ENCODE measurements around the gene KLK10. TPM values are rescaled to one million over a fixed set of nuclear protein-coding genes. Genes with fewer than 3 reads are reported as not detected.
A peak's percentile ranks its signal among the peaks of the same experiment; 100 is the strongest.
"Not testable (repeated sequence)": the region's sequence is repeated elsewhere in the genome, so short reads cannot be mapped to it uniquely, and the experiment has no call there.

The KLK10 gene
- total RNA-seq, 1 donor from 2014 or later = not detected

GRCh38 chr19:50977626-50978025 lies 41.9 kb downstream of the KLK10 start:
- TF ChIP-seq CTCF (IDR thresholded peaks at IDR 0.05; ENCODE audit: unreplicated experiment) = no peak
- H3K4me3 Mint-ChIP-seq (ENCODE audit: low read depth) = no peak overlapping the region
- DNase-seq (ENCODE audit: low spot score, unreplicated experiment) = no peak
- no peaks in the 10 kb centered on the region for H3K36me3 Mint-ChIP-seq (ENCODE audit: insufficient read depth)
- H3K27me3 Mint-ChIP-seq = peaks cover 20% of the 10 kb centered on the region
- H3K27ac Mint-ChIP-seq = no peak overlapping the region
- peaks cover 2% of the 10 kb centered on the region for H3K9me3 Mint-ChIP-seq (ENCODE audit: low read depth)
- peaks cover 9% of the 10 kb centered on the region for H3K4me1 Mint-ChIP-seq (ENCODE audit: low read depth)

DNA sequence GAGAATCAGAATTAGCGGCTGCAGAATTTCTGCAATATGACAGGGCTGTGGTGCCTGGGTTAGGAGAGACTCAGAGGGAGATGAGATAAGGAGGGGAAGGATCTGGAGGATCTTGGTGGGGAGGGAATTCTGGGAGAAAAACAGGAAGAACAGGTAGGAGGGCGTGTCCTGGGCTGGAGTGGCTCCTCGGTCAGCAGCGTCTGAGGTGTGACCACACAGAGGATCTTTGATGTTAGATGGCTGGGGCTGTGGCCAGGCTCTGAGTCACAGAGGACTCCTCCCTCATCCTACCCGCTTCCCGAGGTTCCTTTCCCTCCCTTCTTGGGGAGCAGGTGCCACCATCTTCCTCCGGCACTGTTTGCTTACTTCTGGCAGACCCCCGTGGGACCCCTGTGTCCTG lies 43.7 kb downstream of the KLK10 start:
- Mint-ChIP-seq H3K4me1 (ENCODE audit: low read depth) (peaks cover 9% of the 10 kb centered on the region), H3K27ac (peak overlapping the region; percentile 51), H3K9me3 (ENCODE audit: low read depth) (peaks cover 2% of the 10 kb centered on the region), H3K4me3 (ENCODE audit: low read depth) (no peak overlapping the region), H3K36me3 (ENCODE audit: insufficient read depth) (no peaks in the 10 kb centered on the region), H3K27me3 (peaks cover 10% of the 10 kb centered on the region)
- TF ChIP-seq CTCF (IDR thresholded peaks at IDR 0.05; ENCODE audit: unreplicated experiment) = no peak
- DNase-seq (ENCODE audit: low spot score, unreplicated experiment) = no peak

- H3K9me3 Mint-ChIP-seq (ENCODE audit: low read depth) = peaks cover 2% of the 10 kb centered on the region
- no peak overlapping the region for H3K4me3 Mint-ChIP-seq (ENCODE audit: low read depth)
- no peak for TF ChIP-seq CTCF (IDR thresholded peaks at IDR 0.05; ENCODE audit: unreplicated experiment)
- no peak overlapping the region for H3K27ac Mint-ChIP-seq
- peaks cover 9% of the 10 kb centered on the region for H3K4me1 Mint-ChIP-seq (ENCODE audit: low read depth)
- no peak for DNase-seq (ENCODE audit: low spot score, unreplicated experiment)
- no peaks in the 10 kb centered on the region for H3K36me3 Mint-ChIP-seq (ENCODE audit: insufficient read depth)
- H3K27me3 Mint-ChIP-seq = peaks cover 13% of the 10 kb centered on the region
These were observed 44.6 kb downstream of the KLK10 start for GRCh38 chr19:50974702-50975556.

GRCh38 chr19:50972795-50973376 lies 46.6 kb downstream of the KLK10 start:
- Mint-ChIP-seq H3K36me3 (ENCODE audit: insufficient read depth) (no peaks in the 10 kb centered on the region), H3K27ac (no peak overlapping the region), H3K4me3 (ENCODE audit: low read depth) (no peak overlapping the region), H3K9me3 (ENCODE audit: low read depth) (peaks cover 2% of the 10 kb centered on the region), H3K27me3 (peaks cover 14% of the 10 kb centered on the region), H3K4me1 (ENCODE audit: low read depth) (peaks cover 9% of the 10 kb centered on the region)
- no peak for DNase-seq (ENCODE audit: low spot score, unreplicated experiment)
- no peak for TF ChIP-seq CTCF (IDR thresholded peaks at IDR 0.05; ENCODE audit: unreplicated experiment)

GRCh38 chr19:50969810-50970209 lies 49.7 kb downstream of the KLK10 start:
- H3K4me1 Mint-ChIP-seq (ENCODE audit: low read depth); DNase-seq (ENCODE audit: low spot score, unreplicated experiment); H3K9me3 Mint-ChIP-seq (ENCODE audit: low read depth); H3K4me3 Mint-ChIP-seq (ENCODE audit: low read depth); H3K27ac Mint-ChIP-seq; H3K36me3 Mint-ChIP-seq (ENCODE audit: insufficient read depth): not testable (repeated sequence)
- peaks cover 30% of the 10 kb centered on the region for H3K27me3 Mint-ChIP-seq

GRCh38 chr19:50969413-50969760 lies 50.1 kb downstream of the KLK10 start, which contains the start of gene KLK6:
Gene KLK6, minus strand, starts transcription at chr19:50969591. Its CDS starts 1,487 bp downstream, at chr19:50968104.
- Mint-ChIP-seq H3K27me3 (peaks cover 33% of the 10 kb centered on the region), H3K27ac (no peak within 1 kb of the TSS), H3K9me3 (ENCODE audit: low read depth) (no peaks in the 10 kb centered on the region), H3K4me1 (ENCODE audit: low read depth) (peaks cover under 1% of the 10 kb centered on the region), H3K36me3 (ENCODE audit: insufficient read depth) (no peaks in the 10 kb centered on the region), H3K4me3 (ENCODE audit: low read depth) (no peak within 1 kb of the TSS)
- no peak for TF ChIP-seq CTCF (IDR thresholded peaks at IDR 0.05; ENCODE audit: unreplicated experiment)
- no peak for DNase-seq (ENCODE audit: low spot score, unreplicated experiment)

Measured in progenitor cell of endocrine pancreas (in vitro differentiated cells).